ENCODE measurements around the gene RHOH.

The RHOH gene

DNA sequence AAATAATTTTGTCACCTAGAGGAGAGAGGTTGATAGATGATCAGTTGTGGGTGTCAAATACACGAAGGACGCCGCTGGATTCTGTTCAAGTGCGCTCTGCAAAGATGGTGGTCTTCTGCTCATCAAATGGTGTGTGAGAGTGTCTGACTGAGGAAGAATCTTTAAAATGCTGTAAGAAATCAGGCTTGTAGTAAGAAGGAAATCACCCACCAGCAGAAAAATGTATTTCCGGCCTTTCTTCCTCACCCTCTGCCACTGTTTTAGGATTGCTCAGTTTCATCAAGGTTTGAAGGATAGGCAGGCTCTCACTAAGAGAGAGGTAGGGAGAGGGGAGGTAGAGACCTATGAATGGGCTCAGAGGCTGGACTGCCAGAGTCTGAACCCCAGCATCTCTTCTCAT is 28.7 kb downstream of the RHOH start:
- 0 out of 2 replicates have a peak, but pooled peaks cover 7% of the 10 kb centered on the region for H3K9me3 ChIP-seq (ENCODE audit: control insufficient read depth, insufficient read depth, low read depth, low read length)
- no peak overlapping the region for H3K27ac ChIP-seq (ENCODE audit: low read depth, low read length)
- no peaks in the 10 kb centered on the region for H3K36me3 ChIP-seq (ENCODE audit: control insufficient read depth, insufficient read depth, low read length)
- no peaks in the 10 kb centered on the region for H3K27me3 ChIP-seq (ENCODE audit: control insufficient read depth, insufficient read depth, low read length)
- no peak overlapping the region for H3K9ac ChIP-seq (ENCODE audit: low read length)
- H3K4me1 ChIP-seq (ENCODE audit: control insufficient read depth, insufficient read depth, low read length): no peaks in the 10 kb centered on the region
- no peak overlapping the region for H3K4me3 ChIP-seq (ENCODE audit: low read depth, low read length)

DNA sequence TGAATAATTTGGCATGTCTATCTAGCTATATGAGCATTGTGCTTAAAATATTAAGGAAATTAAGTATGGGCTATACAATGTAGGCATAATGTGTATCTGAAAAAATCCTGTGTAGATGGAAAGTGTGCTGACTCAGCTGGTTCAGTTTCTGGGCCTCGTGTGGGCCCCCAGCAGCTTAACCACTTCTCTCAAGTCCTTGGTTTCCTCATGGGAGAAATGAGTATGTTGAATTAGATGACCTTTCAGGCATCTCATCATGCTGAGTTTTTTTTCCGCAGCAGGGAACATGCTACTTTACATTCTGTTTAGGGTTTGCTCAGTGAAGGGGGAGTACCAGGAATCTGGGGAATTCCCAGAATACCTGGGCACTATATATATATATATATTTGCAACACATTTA is 30.5 kb downstream of the RHOH start:
- Histone ChIP-seq H3K27ac (ENCODE audit: low read depth, low read length) (no peak overlapping the region), H3K27me3 (ENCODE audit: control insufficient read depth, insufficient read depth, low read length) (no peaks in the 10 kb centered on the region), H3K9me3 (ENCODE audit: control insufficient read depth, insufficient read depth, low read depth, low read length) (0 out of 2 replicates have a peak, but pooled peaks cover under 1% of the 10 kb centered on the region), H3K4me1 (ENCODE audit: control insufficient read depth, insufficient read depth, low read length) (peaks cover 8% of the 10 kb centered on the region), H3K4me3 (ENCODE audit: low read depth, low read length) (no peak overlapping the region), H3K9ac (ENCODE audit: low read length) (no peak overlapping the region), H3K36me3 (ENCODE audit: control insufficient read depth, insufficient read depth, low read length) (no peaks in the 10 kb centered on the region)

DNA sequence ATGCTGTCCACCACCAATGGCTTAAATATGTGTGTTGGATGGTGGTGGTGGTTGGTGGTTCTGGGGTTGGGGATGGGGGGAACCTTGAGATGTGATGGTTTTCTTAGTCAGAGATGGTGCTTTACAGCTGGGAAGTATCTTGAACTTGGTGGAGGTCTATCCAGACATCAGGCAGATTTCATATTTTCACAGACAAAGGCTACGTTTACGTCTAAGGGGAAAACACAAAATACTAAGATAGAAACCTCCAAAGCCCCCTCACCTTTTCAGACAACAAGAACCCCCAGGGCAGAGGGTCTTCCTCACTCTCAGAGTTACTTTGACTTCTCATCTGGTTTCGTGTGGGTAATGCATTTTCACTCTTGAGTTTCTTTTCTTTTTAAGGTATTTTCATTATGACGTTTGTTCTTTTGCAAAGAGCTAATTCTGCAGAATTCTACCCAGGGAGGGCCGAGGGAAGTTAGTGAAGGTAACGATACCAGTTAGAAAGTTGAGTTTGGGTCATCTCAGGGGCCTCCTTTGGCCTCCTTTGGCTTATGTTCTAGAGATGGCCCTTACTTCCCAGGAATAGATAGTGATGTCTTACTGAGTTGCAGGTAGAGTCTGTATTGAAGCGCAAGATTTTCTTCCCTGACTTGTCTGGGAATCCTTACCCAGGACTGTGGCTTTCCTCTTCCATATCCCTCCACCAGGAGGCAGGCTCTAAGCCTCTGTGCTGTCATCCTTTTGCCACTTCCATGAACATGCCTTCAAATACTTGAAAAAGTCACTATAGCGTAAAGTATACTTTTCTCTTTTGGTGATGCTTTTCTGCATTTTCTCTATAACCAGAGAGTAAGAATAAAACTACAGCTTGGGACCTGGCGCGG is 31.9 kb downstream of the RHOH start:
- H3K36me3 ChIP-seq (ENCODE audit: control insufficient read depth, insufficient read depth, low read length): no peaks in the 10 kb centered on the region
- peaks cover 8% of the 10 kb centered on the region for H3K4me1 ChIP-seq (ENCODE audit: control insufficient read depth, insufficient read depth, low read length)
- no peaks in the 10 kb centered on the region for H3K27me3 ChIP-seq (ENCODE audit: control insufficient read depth, insufficient read depth, low read length)
- H3K9me3 ChIP-seq (ENCODE audit: control insufficient read depth, insufficient read depth, low read depth, low read length): no peaks in the 10 kb centered on the region
- H3K9ac ChIP-seq (ENCODE audit: low read length): no peak overlapping the region
- no peak overlapping the region for H3K27ac ChIP-seq (ENCODE audit: low read depth, low read length)
- H3K4me3 ChIP-seq (ENCODE audit: low read depth, low read length): no peak overlapping the region

DNA sequence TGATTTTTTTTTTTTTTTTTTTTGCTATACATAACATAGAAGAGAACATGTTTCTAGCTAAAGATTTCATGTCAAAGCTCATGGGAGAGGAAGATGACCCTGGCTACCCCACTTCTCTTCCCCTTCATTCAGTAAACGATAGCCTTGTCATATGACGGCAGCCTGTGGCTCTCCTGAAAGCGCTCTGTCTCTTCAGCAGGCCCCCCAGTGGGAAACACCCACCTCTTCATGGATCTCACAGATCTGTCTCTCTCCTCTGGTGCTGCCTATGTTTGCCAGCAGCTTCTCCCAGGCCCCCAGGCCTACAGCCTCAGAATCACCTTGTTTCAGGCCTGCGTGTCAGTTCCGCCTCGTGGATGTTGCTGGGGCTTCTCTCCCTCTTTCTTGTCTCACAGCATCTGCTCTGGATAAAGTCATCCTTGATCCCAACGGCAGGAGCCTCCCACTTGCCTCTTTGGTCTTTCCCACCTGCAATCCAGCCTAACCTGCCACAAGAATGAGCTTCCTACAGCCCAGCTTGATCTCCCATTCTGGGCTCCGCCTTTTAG is 34.6 kb downstream of the RHOH start:
- peaks cover 8% of the 10 kb centered on the region for H3K4me1 ChIP-seq (ENCODE audit: control insufficient read depth, insufficient read depth, low read length)
- no peaks in the 10 kb centered on the region for H3K27me3 ChIP-seq (ENCODE audit: control insufficient read depth, insufficient read depth, low read length)
- no peaks in the 10 kb centered on the region for H3K9me3 ChIP-seq (ENCODE audit: control insufficient read depth, insufficient read depth, low read depth, low read length)
- H3K9ac ChIP-seq (ENCODE audit: low read length): no peak overlapping the region
- H3K27ac ChIP-seq (ENCODE audit: low read depth, low read length): no peak overlapping the region
- H3K4me3 ChIP-seq (ENCODE audit: low read depth, low read length): no peak overlapping the region
- no peaks in the 10 kb centered on the region for H3K36me3 ChIP-seq (ENCODE audit: control insufficient read depth, insufficient read depth, low read length)

DNA sequence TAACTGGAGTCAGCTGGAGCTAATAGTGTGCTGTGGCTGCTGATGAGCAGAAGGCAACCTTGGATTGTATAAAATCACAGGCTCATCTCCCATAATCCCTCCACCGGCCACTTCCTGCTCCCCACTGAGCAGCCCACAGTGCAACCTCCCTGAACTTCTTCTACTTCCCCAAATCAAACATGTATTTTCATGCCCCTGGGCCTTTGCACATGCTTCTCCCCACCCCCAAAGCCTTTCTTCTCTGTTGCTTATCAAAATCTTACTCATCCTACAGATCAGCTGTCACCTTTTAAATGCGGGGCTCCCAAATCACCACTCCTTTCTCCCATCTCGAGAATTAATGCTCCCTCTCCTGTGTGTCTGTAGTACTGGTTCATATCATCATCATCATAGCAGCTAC is 35.8 kb downstream of the RHOH start:
- H3K9ac ChIP-seq (ENCODE audit: low read length): no peak overlapping the region
- H3K4me3 ChIP-seq (ENCODE audit: low read depth, low read length): no peak overlapping the region
- no peaks in the 10 kb centered on the region for H3K36me3 ChIP-seq (ENCODE audit: control insufficient read depth, insufficient read depth, low read length)
- H3K27ac ChIP-seq (ENCODE audit: low read depth, low read length): no peak overlapping the region
- H3K27me3 ChIP-seq (ENCODE audit: control insufficient read depth, insufficient read depth, low read length): no peaks in the 10 kb centered on the region
- peaks cover 8% of the 10 kb centered on the region for H3K4me1 ChIP-seq (ENCODE audit: control insufficient read depth, insufficient read depth, low read length)
- no peaks in the 10 kb centered on the region for H3K9me3 ChIP-seq (ENCODE audit: control insufficient read depth, insufficient read depth, low read depth, low read length)

DNA sequence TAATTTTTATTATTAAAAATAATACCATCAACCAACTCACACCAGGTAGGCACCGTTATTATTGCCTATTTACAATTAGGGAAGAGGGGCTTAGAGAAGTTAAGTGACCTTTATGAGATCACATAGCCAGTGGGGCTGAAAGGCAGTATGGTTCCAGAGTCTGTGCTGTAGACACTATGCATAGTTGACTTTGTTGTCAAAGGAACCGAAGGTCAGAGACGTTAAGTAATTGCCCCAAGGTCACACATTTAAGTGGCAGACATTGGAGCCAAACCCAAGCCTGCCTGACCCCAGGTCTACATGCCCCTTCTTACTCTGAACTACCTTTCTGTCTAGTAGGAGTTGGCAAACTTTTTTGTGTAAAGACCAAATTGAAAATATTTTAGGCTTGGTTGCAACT is 36.4 kb downstream of the RHOH start:
- H3K27ac ChIP-seq (ENCODE audit: low read depth, low read length): no peak overlapping the region
- H3K36me3 ChIP-seq (ENCODE audit: control insufficient read depth, insufficient read depth, low read length): no peaks in the 10 kb centered on the region
- no peaks in the 10 kb centered on the region for H3K27me3 ChIP-seq (ENCODE audit: control insufficient read depth, insufficient read depth, low read length)
- H3K4me3 ChIP-seq (ENCODE audit: low read depth, low read length): no peak overlapping the region
- H3K9me3 ChIP-seq (ENCODE audit: control insufficient read depth, insufficient read depth, low read depth, low read length): no peaks in the 10 kb centered on the region
- peaks cover 8% of the 10 kb centered on the region for H3K4me1 ChIP-seq (ENCODE audit: control insufficient read depth, insufficient read depth, low read length)
- no peak overlapping the region for H3K9ac ChIP-seq (ENCODE audit: low read length)

DNA sequence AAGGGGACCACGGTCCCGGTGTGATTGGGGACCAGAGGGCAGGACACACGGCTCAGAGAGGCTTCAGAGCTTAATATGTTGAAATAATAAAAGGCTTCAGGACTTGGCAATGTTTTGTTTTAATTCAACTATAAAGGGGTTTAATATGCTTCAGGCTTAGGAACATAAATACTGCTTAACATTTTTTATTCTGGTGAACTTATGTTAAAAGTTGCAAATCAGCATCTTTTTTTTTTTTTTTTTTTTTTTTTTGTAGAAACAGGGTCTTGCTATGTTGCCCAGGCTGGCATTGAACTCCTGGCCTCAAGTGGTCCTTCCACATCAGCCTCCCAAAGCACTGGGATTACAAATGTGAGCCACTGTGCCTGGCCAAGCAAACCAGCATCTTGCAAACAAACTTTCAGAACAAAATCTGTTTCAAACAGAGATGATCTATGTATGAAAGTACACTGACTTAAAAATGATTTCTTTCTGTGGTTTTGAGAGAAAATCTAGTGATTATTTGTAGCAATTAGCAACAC is 37.7 kb downstream of the RHOH start:
- no peaks in the 10 kb centered on the region for H3K9me3 ChIP-seq (ENCODE audit: control insufficient read depth, insufficient read depth, low read depth, low read length)
- no peak overlapping the region for H3K4me3 ChIP-seq (ENCODE audit: low read depth, low read length)
- peaks cover 11% of the 10 kb centered on the region for H3K4me1 ChIP-seq (ENCODE audit: control insufficient read depth, insufficient read depth, low read length)
- no peaks in the 10 kb centered on the region for H3K36me3 ChIP-seq (ENCODE audit: control insufficient read depth, insufficient read depth, low read length)
- no peak overlapping the region for H3K27ac ChIP-seq (ENCODE audit: low read depth, low read length)
- no peaks in the 10 kb centered on the region for H3K27me3 ChIP-seq (ENCODE audit: control insufficient read depth, insufficient read depth, low read length)
- H3K9ac ChIP-seq (ENCODE audit: low read length): no peak overlapping the region

DNA sequence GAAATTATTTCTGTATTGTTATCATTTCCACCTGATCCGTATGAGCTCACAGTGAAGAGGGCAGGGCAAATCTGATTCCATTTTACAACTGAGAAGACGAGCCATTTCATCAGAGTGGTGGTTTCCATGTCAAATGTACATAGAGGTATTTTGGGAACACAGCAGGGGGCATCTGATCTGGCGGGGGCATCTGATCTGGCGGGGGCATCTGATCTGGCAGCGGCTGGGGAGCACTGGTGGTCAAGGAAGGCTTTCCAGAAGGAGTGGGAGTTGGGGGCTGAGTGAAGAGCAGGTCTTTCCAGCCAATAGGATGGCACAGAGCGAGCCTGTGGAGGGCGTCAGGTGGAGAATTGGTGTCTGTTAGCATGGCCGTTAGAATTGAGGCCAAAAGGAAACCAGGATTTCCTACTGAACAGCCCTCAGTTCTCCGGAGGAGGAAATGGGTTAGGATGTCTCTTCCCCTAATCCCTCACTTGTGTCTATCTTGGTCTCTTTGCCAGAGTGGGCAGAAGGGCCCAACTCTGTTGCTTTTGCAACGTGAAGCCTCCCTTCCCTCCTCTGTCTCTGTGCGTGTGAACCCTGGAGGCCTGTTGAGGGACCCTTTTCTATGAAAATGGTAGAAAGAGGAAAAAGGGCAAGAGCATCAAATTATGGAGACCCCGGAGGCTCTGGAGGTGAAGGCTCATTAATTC is 41.3 kb downstream of the RHOH start:
- Histone ChIP-seq H3K27ac (ENCODE audit: low read depth, low read length) (no peak overlapping the region), H3K4me1 (ENCODE audit: control insufficient read depth, insufficient read depth, low read length) (peaks cover 3% of the 10 kb centered on the region; the same call in 1 of the 2 replicates), H3K9me3 (ENCODE audit: control insufficient read depth, insufficient read depth, low read depth, low read length) (no peaks in the 10 kb centered on the region), H3K27me3 (ENCODE audit: control insufficient read depth, insufficient read depth, low read length) (no peaks in the 10 kb centered on the region), H3K4me3 (ENCODE audit: low read depth, low read length) (no peak overlapping the region), H3K9ac (ENCODE audit: low read length) (no peak overlapping the region), H3K36me3 (ENCODE audit: control insufficient read depth, insufficient read depth, low read length) (no peaks in the 10 kb centered on the region)

DNA sequence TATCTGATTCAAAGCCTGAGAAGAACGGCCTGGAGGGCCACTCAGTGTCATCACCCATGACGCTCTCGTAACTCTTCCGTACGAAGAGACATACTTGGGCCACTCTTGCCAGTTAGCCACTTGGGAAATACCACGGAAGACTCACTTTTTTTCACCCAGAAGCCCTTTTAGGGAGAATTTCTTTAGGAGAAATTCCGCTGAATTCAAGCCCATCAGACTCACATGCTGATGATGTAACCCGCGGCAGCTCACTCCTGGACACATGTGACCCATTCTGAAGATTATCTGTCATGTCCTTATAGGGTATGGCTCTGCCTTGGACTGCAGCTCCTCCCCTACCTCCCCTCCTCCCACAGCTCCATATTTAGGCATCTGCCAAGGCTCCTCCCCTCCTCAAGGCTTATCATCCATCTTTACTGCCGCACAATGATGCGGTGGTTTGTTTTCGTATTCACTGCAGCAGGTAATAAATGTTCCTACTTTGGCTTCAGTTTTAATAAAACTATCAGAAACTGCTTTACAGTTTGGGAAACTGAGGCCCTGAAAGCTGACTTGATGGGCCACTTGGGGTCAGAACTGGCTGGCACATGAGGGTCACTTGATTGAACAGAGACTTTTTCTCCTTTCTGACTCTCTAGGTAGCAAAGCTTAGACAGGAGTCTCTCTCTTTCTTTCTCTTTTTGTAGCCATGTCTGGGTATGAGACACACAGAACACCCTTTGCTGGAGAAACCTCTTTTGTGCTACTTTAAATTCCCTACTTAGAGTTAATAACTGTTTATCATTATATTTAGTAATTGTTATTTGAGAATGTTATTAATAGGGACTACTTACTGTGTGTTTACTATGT is 42.1 kb downstream of the RHOH start:
- H3K27me3 ChIP-seq (ENCODE audit: control insufficient read depth, insufficient read depth, low read length): no peaks in the 10 kb centered on the region
- no peaks in the 10 kb centered on the region for H3K9me3 ChIP-seq (ENCODE audit: control insufficient read depth, insufficient read depth, low read depth, low read length)
- H3K36me3 ChIP-seq (ENCODE audit: control insufficient read depth, insufficient read depth, low read length): no peaks in the 10 kb centered on the region
- no peak overlapping the region for H3K9ac ChIP-seq (ENCODE audit: low read length)
- H3K4me1 ChIP-seq (ENCODE audit: control insufficient read depth, insufficient read depth, low read length): peaks cover 3% of the 10 kb centered on the region; the same call in 1 of the 2 replicates
- H3K4me3 ChIP-seq (ENCODE audit: low read depth, low read length): no peak overlapping the region
- no peak overlapping the region for H3K27ac ChIP-seq (ENCODE audit: low read depth, low read length)

DNA sequence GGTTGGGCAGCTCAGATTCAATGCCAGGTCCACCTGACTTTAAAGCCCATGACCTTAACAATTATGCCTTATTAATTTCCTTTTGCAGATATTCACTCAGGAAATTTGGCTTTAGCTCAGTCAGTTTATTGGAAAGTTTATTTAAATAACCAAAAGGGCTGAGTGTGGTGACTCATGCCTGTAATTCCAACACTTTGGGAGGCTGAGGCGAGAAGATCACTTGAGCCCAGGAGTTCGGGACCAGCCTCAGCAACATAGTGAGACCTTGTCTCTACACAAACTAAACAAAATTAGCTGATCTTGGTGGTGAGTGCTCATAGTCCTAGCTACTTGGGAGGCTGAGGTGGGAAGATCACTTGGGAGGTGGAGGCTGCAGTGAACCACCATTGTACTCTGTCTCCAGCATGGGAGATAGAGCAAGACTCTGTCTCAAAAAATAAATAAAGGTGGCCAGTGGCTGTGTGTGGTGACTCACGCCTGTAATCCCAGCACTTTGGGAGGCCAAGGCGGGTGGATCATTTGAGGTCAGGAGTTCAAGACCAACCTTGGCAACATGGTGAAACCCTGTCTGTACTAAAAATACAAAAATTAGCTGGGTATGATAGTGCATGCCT is 43.3 kb downstream of the RHOH start:
- Histone ChIP-seq H3K36me3 (ENCODE audit: control insufficient read depth, insufficient read depth, low read length) (no peaks in the 10 kb centered on the region), H3K27ac (ENCODE audit: low read depth, low read length) (no peak overlapping the region), H3K4me1 (ENCODE audit: control insufficient read depth, insufficient read depth, low read length) (peaks cover 3% of the 10 kb centered on the region; the same call in 1 of the 2 replicates)

More for the DNA sequence above, 43.3 kb downstream of the RHOH start:
- Histone ChIP-seq H3K9ac (ENCODE audit: low read length) (no peak overlapping the region), H3K4me3 (ENCODE audit: low read depth, low read length) (no peak overlapping the region), H3K9me3 (ENCODE audit: control insufficient read depth, insufficient read depth, low read depth, low read length) (no peaks in the 10 kb centered on the region), H3K27me3 (ENCODE audit: control insufficient read depth, insufficient read depth, low read length) (no peaks in the 10 kb centered on the region)

Data from HUES6 (cell line).